C1 segment of cervical spinal cord (tissue), 14 donors: ENCODE data around the gene INF2.
"Not testable (repeated sequence)": the region's sequence is repeated elsewhere in the genome, so short reads cannot be mapped to it uniquely, and the experiment has no call there.

Experiments
- DNase-seq, 14 donors: peaks; one replicate each; lab custom pipeline; 2025; lab: John Stamatoyannopoulos, UW

The INF2 gene

GRCh38 chr14:104718871-104719270 is 29.5 kb downstream of the INF2 start:
- DNase-seq, result no peak

GRCh38 chr14:104719343-104719742 is 29.9 kb downstream of the INF2 start:
- DNase-seq, result no peak

- no peak for DNase-seq
These were observed 32.4 kb downstream of the INF2 start for GRCh38 chr14:104721505-104722431.

DNA sequence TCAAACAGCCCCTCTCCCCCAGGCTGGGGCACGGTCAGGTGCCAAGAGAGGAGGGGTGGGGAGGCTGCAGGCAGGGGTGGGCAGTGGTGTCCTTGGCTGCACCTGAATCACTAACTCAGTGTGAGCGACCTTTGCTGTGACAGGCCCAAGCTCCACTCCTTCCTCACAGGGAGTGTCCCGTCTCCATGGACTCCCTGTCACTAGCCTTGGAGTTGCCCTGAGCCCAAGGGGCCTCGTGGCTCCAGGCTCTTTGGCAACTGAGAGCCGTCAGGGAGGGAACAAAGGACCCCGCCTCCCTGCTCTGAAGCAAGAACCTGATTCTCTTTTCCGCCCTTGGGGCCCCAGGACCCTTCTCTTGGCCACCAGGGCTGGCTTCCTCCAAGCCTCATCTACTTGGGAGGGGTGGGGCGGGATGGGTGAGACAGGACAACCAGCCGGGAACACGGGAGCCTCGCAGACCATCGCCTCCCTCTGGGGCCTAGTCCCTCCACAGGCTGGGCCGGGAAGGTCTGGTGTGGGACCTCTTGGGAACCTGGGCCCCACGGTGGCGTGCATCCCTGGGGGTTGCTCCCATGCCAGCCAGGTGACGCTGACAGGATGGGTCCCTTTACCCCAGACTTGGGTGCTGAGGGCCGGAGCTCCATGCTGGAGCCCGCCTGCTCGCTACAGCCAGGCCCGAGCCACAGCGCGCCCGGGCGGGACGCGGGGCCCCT is 33.7 kb downstream of the INF2 start:
- no peak for DNase-seq

DNA sequence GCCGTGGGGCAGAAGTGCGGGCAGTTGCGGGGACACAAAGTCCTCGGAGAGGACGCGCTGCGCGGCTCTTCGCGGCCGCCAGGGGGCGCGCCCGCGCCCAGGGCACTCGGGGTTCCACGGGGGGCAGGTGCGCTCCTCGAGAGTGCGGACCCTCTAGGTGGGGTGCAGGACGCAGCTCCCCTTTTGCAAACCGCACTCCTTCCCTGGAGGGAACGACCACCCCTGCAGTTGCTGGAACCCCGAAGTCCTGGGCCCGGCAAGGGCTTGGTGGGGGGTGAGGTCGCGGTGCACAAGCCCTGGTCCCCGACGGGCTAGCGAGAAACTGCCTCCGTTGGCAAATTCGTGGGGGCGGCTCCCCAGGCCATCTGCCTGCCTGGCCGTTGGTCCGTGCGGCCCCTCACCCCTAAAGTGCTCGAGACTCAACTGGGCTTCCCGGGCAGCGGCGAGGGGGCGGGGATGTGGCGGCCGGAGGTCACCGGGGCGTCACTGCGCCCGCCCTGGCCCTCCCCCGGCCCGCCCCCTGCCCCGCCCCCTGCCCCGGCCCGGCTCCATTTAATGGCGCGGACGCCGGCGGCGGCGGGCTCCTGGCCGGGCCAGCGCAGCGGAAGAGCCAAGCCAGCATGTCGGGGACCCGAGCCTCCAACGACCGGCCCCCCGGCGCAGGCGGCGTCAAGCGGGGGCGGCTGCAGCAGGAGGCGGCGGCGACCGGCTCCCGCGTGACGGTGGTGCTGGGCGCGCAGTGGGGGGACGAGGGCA is 34.4 kb downstream of the INF2 start, which contains the start of gene ADSS1:
TSS of gene ADSS1 (plus strand) at position 579 of the 756 bp plus-strand sequence. CDS start at position 621, 42 bp downstream.
- DNase-seq, result peak in 10 of 14 donors; percentile 24 to 76 (median 60)

DNA sequence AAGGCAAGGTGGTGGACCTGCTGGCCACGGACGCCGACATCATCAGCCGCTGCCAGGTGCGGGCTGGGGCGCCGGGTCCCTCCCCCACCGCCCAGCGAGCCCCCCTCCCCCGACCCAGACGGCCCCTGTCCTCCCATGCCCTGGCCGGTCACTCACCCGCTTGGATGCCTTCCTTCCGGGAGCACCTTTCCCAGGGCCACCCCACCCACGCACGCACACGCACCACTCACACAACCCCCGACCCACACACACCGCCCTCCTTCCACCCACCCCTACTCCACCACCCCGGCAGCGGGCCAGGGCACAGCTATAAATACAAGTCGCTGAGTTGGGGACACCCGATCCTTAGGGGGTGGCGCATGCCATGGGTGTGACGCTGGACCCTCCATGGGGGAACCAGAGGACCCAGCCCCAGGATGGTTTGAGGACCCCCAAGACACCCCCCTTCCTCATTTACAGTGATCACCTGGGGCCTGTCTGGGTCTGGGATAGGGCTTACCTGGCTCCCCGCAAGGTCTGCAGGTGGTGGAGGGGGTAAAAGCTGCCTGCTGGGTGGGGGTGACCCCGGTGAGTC is 35.1 kb downstream of the INF2 start:
- peak in 4 of 14 donors; percentile 24 to 70 (median 56) for DNase-seq

- peak in 8 of 14 donors; percentile 18 to 82 (median 40) for DNase-seq
These were observed 35.8 kb downstream of the INF2 start for GRCh38 chr14:104724981-104725771.

- no peak for DNase-seq
These were observed 36.5 kb downstream of the INF2 start for GRCh38 chr14:104725772-104726548.

GRCh38 chr14:104726600-104727451 is 37.4 kb downstream of the INF2 start:
- no peak for DNase-seq

DNA sequence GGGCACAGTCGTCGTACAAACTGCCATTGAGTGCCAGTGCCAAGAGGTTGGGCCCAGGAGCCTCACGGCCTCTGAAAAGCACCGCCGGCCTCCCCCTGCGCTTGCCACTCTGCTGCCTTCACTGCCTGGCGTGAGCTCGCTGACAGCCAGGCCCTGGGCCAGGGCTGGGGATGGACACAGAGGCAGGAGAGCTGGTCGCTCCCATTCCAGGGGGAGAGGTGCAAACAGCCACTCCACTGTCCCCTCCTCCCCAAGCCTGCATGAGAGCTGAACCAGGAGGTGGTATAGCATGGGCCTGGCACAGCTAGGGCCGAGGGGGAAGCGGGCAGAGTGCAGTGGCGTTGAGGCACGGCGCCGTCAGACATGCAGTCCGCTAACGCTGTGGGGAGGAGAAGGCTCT is 39.2 kb downstream of the INF2 start:
- DNase-seq, result no peak

DNA sequence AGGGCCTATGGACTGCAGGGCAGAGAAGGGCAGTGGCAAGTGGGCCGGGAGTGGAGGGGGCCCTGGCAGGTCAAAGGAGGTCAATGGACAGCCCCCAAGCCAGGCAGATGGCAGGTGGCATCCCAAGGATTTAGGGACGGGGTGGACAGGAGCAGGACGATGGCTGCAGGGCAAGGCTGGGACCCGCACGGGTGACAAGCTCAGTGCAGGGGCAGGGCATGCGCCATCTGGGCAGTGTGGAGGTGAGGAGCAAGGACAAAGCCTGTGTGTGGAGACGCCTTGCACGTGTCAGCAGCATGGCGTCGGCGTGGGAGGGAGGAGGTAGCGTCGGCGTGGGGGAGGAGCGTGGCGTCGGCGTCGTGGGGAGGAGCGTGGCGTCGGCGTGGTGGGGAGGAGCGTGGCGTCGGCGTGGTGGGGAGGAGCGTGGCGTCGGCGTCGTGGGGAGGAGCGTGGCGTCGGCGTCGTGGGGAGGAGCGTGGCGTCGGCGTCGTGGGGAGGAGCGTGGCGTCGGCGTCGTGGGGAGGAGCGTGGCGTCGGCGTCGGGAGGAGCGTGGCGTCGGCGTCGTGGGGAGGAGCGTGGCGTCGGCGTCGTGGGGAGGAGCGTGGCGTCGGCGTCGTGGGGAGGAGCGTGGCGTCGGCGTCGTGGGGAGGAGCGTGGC is 39.9 kb downstream of the INF2 start:
- not testable (repeated sequence) for DNase-seq

DNA sequence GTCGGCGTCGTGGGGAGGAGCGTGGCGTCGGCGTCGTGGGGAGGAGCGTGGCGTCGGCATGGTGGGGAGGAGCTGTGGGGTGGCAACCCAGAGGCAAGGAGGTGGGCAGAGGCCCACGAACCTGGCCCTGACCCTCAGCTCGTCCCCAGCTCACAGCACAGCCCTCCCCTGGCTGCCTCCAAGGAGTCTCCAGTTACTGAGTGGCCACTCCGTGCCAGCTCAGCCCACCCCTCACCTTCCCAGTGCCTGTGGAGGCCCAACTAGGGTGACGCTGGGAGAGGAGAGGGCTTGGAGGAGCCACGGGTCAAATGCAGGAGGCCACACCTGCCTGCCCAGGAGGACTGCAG is 40.4 kb downstream of the INF2 start:
- no peak for DNase-seq

- DNase-seq, result no peak
These were observed 41.1 kb downstream of the INF2 start for GRCh38 chr14:104730487-104730886.

DNA sequence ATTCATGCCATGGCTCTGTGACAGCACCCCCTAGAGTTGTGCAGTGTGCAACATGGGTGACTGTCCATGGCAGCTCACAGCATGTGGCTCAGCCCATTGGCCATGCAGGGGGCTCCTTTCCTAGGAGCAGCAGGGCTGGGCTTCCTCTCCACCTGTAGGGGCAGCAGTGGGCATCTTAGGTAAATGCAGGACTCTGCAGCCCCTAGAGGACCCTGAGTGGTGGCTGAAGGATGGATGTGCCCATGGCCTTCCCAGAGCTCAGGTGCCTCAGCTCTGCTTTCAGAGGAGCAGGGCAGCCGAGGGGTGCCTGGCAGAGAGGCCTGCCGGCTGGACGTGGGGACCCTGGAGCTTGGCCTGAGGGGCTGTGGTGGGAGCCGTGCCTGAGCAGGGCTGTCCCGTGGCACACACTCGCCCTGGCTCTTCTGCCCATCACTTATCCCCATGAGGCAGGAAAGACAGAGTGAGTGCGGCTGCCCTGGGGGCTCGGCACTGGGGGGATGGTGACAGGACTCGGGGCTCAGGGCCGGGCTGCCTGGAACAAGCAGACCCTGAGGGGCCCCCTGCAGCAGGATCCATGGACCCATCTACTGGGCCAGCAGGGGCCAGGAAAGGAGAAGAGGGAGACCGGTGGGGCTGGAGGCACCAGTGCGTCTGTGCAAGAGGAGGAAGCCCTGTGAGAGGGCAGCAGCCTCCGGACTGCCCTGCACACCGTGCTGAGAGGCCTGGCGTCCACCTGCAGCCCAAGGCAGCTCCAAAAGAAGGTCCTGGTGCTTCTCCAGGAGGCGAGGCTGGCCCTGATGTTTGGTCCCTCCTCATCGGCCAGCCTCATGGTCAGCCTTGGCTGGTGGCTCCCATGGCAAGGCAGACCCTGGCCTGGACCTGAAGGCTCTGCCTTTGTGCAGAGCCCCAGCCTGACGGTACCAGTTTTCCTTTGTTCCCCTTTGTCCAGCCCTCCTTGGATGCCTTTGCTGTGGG is 42.2 kb downstream of the INF2 start:
- DNase-seq, result no peak

GRCh38 chr14:104732355-104732804 is 43.0 kb downstream of the INF2 start:
- DNase-seq, result peak in 5 of 14 donors; percentile 16 to 46 (median 34)

GRCh38 chr14:104732931-104733681 is 43.7 kb downstream of the INF2 start:
- DNase-seq, result no peak
